HG02885 (cell line): ENCODE data around the gene KNDC1.
"Not testable (repeated sequence)": the region's sequence is repeated elsewhere in the genome, so short reads cannot be mapped to it uniquely, and the experiment has no call there.

Source experiments
- ATAC-seq: cut with Tn5 transposase; IDR thresholded peaks from one replicate; pipeline ENCODE4 v1.9.1; 2021; ENCODE audit warnings: mild to moderate bottlenecking; ENCODE audit not compliant: unreplicated experiment, poor library complexity

KNDC1 gene

GRCh38 chr10:133251388-133252222 is 91.6 kb downstream of the KNDC1 start:
- ATAC-seq = no peak

- no peak for ATAC-seq
Measured at GRCh38 chr10:133252223-133252552, 92.2 kb downstream of the KNDC1 start.

- ATAC-seq = no peak
Measured at GRCh38 chr10:133253361-133253955, 93.4 kb downstream of the KNDC1 start.

GRCh38 chr10:133254421-133255120 is 94.6 kb downstream of the KNDC1 start:
- ATAC-seq = no peak

- ATAC-seq = no peak
Measured at GRCh38 chr10:133255323-133255722, 95.3 kb downstream of the KNDC1 start.

- ATAC-seq = no peak
Measured at GRCh38 chr10:133257489-133258065, 97.6 kb downstream of the KNDC1 start.

- ATAC-seq = no peak
Measured at GRCh38 chr10:133258066-133258817, 98.2 kb downstream of the KNDC1 start.

- ATAC-seq = no peak
Measured at GRCh38 chr10:133258818-133259601, 99.0 kb downstream of the KNDC1 start.

- no peak for ATAC-seq
Measured at GRCh38 chr10:133259602-133259989, 99.6 kb downstream of the KNDC1 start.

- ATAC-seq = peak; percentile 55
Measured at GRCh38 chr10:133260895-133261725, 101.1 kb downstream of the KNDC1 start.

- ATAC-seq = peak; percentile 66
Measured at GRCh38 chr10:133261726-133262325, 101.8 kb downstream of the KNDC1 start.

- ATAC-seq = no peak
Measured at GRCh38 chr10:133262696-133263095, 102.7 kb downstream of the KNDC1 start.

- no peak for ATAC-seq
Measured at GRCh38 chr10:133263674-133264073, 103.7 kb downstream of the KNDC1 start.

GRCh38 chr10:133264461-133264860 is 104.4 kb downstream of the KNDC1 start:
- ATAC-seq = no peak

- ATAC-seq = not testable (repeated sequence)
Measured at GRCh38 chr10:133265052-133265451, 105.0 kb downstream of the KNDC1 start.

- ATAC-seq = no peak
Measured at GRCh38 chr10:133266056-133266795, 106.2 kb downstream of the KNDC1 start.

GRCh38 chr10:133267293-133267692 is 107.3 kb downstream of the KNDC1 start:
- ATAC-seq = no peak

- ATAC-seq = no peak
Measured at GRCh38 chr10:133267829-133268228, 107.8 kb downstream of the KNDC1 start.
